ENCODE results near the gene CCDC12.

Gene CCDC12

GRCh38 chr3:46946856-46947545, 29.5 kb downstream of the CCDC12 start:
- TF ChIP-seq, protein P1, sequence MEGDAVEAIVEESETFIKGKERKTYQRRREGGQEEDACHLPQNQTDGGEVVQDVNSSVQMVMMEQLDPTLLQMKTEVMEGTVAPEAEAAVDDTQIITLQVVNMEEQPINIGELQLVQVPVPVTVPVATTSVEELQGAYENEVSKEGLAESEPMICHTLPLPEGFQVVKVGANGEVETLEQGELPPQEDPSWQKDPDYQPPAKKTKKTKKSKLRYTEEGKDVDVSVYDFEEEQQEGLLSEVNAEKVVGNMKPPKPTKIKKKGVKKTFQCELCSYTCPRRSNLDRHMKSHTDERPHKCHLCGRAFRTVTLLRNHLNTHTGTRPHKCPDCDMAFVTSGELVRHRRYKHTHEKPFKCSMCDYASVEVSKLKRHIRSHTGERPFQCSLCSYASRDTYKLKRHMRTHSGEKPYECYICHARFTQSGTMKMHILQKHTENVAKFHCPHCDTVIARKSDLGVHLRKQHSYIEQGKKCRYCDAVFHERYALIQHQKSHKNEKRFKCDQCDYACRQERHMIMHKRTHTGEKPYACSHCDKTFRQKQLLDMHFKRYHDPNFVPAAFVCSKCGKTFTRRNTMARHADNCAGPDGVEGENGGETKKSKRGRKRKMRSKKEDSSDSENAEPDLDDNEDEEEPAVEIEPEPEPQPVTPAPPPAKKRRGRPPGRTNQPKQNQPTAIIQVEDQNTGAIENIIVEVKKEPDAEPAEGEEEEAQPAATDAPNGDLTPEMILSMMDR (IDR thresholded peaks at IDR 0.05): no peak
- TF ChIP-seq ZFX (IDR thresholded peaks at IDR 0.05; ENCODE audit: borderline replicate concordance): no peak
- H3K27ac ChIP-seq: no peak overlapping the region

DNA sequence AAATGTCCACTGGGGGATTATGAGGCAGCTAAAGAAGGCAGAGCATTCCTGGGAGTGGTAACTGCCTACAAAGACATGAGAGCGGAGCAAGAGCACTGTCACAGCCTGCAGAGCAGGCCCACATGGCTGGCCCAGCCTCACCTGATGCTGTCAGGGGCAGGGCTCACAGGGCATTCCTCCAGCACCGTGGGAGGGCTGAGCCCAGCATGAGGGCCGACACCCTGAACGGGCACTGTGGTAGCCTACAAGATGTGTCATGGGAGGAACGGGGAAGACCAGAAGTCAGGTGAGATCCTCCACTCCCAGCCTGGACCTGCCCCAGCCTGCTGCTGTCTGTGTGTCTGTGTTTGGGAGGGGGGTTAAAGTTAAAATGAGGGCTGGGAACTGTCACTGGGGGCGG, 30.1 kb downstream of the CCDC12 start:
- H3K27ac ChIP-seq: no peak overlapping the region
- TF ChIP-seq, protein P1 (IDR thresholded peaks at IDR 0.05): no peak
- no peak for TF ChIP-seq ZFX (IDR thresholded peaks at IDR 0.05; ENCODE audit: borderline replicate concordance)

DNA sequence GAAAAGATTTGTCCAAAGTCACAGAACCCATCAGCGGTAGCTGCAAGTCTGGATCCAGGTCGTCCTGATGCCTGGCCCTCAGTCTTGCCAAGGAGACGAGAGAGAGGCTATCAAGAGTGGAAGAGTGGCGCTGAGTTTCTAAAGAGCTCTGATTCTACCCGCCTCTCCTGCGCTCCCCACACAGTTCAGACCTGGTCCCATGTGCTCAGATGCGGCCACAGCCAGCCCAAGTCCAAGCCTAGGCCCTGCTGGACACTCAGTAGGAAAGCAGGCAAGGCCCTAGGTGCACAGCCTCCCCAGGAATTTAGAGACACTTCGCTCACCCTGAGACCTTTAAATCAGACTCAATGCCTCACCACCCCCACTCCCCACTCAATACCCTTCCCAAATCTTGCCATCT, 32.4 kb downstream of the CCDC12 start:
- no peak overlapping the region for H3K27ac ChIP-seq
- TF ChIP-seq ZFX (IDR thresholded peaks at IDR 0.05; ENCODE audit: borderline replicate concordance): no peak
- TF ChIP-seq, protein P1 (IDR thresholded peaks at IDR 0.05): no peak

DNA sequence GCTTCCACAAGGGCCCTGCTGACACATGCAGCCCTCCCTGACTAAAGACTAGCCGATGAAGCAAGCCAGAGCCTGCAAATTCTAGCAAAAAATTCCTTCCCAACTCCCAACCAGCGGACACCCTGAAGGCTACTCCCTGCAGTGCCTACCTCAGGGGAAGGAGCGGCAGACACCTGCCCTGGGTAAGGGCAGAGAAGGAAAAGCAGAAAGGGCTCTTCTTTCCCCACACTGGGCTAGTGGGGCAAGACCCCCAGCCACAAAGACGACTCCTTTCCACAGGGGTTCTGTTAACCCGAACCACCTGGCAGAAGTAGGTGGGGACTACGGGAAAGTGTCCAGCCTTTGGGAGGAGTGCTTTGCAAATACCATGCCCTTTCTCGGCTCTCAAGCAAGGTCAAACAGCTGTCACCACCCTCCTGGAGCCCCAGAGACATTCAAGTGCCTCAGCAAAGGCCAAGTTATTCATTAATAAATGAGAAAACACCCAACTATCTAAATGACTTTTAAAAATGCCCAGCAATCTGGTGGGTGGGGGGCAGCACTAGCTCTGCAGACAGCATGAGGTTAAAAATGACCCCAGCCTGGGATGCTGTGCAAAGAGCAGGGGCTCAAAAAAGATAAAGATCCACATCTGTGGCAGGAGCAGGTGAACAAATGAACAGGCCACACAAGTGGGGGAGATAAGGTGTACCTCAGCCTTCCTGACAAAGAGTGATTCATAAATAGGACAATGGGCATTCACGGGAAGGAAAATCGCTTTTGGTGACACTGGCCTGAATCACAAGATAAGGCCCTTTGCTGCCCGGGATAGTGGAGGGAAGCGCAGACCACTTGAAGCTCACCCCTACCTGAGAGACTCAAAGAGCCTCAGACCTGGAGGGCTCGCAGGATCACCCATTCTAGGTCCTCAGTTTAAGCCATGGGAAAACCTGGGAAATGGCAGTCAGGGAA, 33.0 kb downstream of the CCDC12 start:
- H3K27ac ChIP-seq: no peak overlapping the region

GRCh38 chr3:46942481-46943236, 33.9 kb downstream of the CCDC12 start:
- no peak for TF ChIP-seq ZFX (IDR thresholded peaks at IDR 0.05; ENCODE audit: borderline replicate concordance)
- TF ChIP-seq, protein P1 (IDR thresholded peaks at IDR 0.05): no peak
- no peak overlapping the region for H3K27ac ChIP-seq

More for the DNA sequence above, 33.0 kb downstream of the CCDC12 start:
- TF ChIP-seq, protein P1 (IDR thresholded peaks at IDR 0.05): no peak
- TF ChIP-seq ZFX (IDR thresholded peaks at IDR 0.05; ENCODE audit: borderline replicate concordance): no peak

GRCh38 chr3:46942076-46942475, 34.5 kb downstream of the CCDC12 start:
- no peak overlapping the region for H3K27ac ChIP-seq
- TF ChIP-seq, protein P1 (IDR thresholded peaks at IDR 0.05): no peak
- no peak for TF ChIP-seq ZFX (IDR thresholded peaks at IDR 0.05; ENCODE audit: borderline replicate concordance)
